IPS-18a (cell line): ENCODE results near the gene TTLL8.
"Not testable (repeated sequence)": the region's sequence is repeated elsewhere in the genome, so short reads cannot be mapped to it uniquely, and the experiment has no call there.

ENCODE experiments used
- H3K27ac ChIP-seq: one replicate; pipeline ENCODE4 v1.5.1; 2013; ENCODE audit warnings: low read length
- H3K27me3 ChIP-seq: one replicate; pipeline ENCODE4 v1.6.1; 2013; ENCODE audit warnings: mild to moderate bottlenecking, low read length; ENCODE audit not compliant: control insufficient read depth, insufficient read depth
- H3K36me3 ChIP-seq: one replicate; pipeline ENCODE4 v1.6.1; 2013; ENCODE audit warnings: low read depth, low read length; ENCODE audit not compliant: control insufficient read depth
- H3K4me1 ChIP-seq: one replicate; pipeline ENCODE4 v1.6.1; 2013; ENCODE audit warnings: low read depth, low read length; ENCODE audit not compliant: control insufficient read depth
- H3K4me3 ChIP-seq: one replicate; pipeline ENCODE4 v1.5.1; 2013; ENCODE audit warnings: low read length
- H3K9ac ChIP-seq: one replicate; pipeline ENCODE4 v1.6.1; 2013; ENCODE audit warnings: mild to moderate bottlenecking, low read length, moderate library complexity
- H3K9me3 ChIP-seq: one replicate; pipeline ENCODE4 v1.6.1; 2013; ENCODE audit warnings: low read depth, low read length; ENCODE audit not compliant: control insufficient read depth

Gene TTLL8

GRCh38 chr22:50089682-50090411 is 31.7 kb upstream of the TTLL8 start, which contains the start of gene MOV10L1:
TSS of gene MOV10L1 (plus strand) at chr22:50090006. CDS start at chr22:50090089, 83 bp downstream.
- Histone ChIP-seq H3K27ac (no peak within 1 kb of the TSS), H3K4me1 (no peaks in the 10 kb centered on the region)

GRCh38 chr22:50089231-50089630 is 31.1 kb upstream of the TTLL8 start:
- H3K27ac ChIP-seq, result no peak overlapping the region
- no peak overlapping the region for H3K4me3 ChIP-seq
- H3K36me3 ChIP-seq, result no peaks in the 10 kb centered on the region
- H3K9me3 ChIP-seq, result no peaks in the 10 kb centered on the region
- no peaks in the 10 kb centered on the region for H3K4me1 ChIP-seq
- no peak overlapping the region for H3K9ac ChIP-seq
- H3K27me3 ChIP-seq, result no peaks in the 10 kb centered on the region

More at GRCh38 chr22:50089682-50090411, 31.7 kb upstream of the TTLL8 start, which contains the start of gene MOV10L1:
- Histone ChIP-seq H3K9ac (no peak within 1 kb of the TSS), H3K36me3 (no peaks in the 10 kb centered on the region), H3K27me3 (no peaks in the 10 kb centered on the region), H3K4me3 (no peak within 1 kb of the TSS), H3K9me3 (no peaks in the 10 kb centered on the region)

- no peaks in the 10 kb centered on the region for H3K27me3 ChIP-seq
- no peaks in the 10 kb centered on the region for H3K36me3 ChIP-seq
- no peak overlapping the region for H3K27ac ChIP-seq
- no peaks in the 10 kb centered on the region for H3K4me1 ChIP-seq
- H3K9me3 ChIP-seq, result no peaks in the 10 kb centered on the region
- H3K9ac ChIP-seq, result no peak overlapping the region
- H3K4me3 ChIP-seq, result no peak overlapping the region
Observed at GRCh38 chr22:50088096-50088495, 30.0 kb upstream of the TTLL8 start.

GRCh38 chr22:50087646-50088045 is 29.5 kb upstream of the TTLL8 start:
- Histone ChIP-seq H3K27ac (no peak overlapping the region), H3K27me3 (no peaks in the 10 kb centered on the region), H3K9ac (no peak overlapping the region), H3K4me1 (no peaks in the 10 kb centered on the region), H3K4me3 (no peak overlapping the region), H3K36me3 (no peaks in the 10 kb centered on the region), H3K9me3 (no peaks in the 10 kb centered on the region)

GRCh38 chr22:50086975-50087374 is 28.9 kb upstream of the TTLL8 start:
- not testable (repeated sequence) for H3K27ac ChIP-seq, H3K27me3 ChIP-seq, H3K36me3 ChIP-seq, H3K9me3 ChIP-seq, H3K9ac ChIP-seq, H3K4me1 ChIP-seq, H3K4me3 ChIP-seq

GRCh38 chr22:50086526-50086925 is 28.4 kb upstream of the TTLL8 start:
- no peaks in the 10 kb centered on the region for H3K27me3 ChIP-seq
- H3K4me3 ChIP-seq, result no peak overlapping the region
- no peaks in the 10 kb centered on the region for H3K36me3 ChIP-seq
- H3K9me3 ChIP-seq, result no peaks in the 10 kb centered on the region
- no peak overlapping the region for H3K9ac ChIP-seq
- H3K4me1 ChIP-seq, result no peaks in the 10 kb centered on the region
- H3K27ac ChIP-seq, result no peak overlapping the region

- H3K4me3 ChIP-seq, result peak within 1 kb of the TSS; percentile 21
- no peaks in the 10 kb centered on the region for H3K9me3 ChIP-seq
- no peaks in the 10 kb centered on the region for H3K27me3 ChIP-seq
- no peaks in the 10 kb centered on the region for H3K36me3 ChIP-seq
- no peak within 1 kb of the TSS for H3K27ac ChIP-seq
- no peak within 1 kb of the TSS for H3K9ac ChIP-seq
- H3K4me1 ChIP-seq, result no peaks in the 10 kb centered on the region
Observed at GRCh38 chr22:50085211-50085972, 27.3 kb upstream of the TTLL8 start, which contains the start of gene MLC1. TSS of gene MLC1 (minus strand) at chr22:50085426. CDS start at chr22:50084902, 524 bp downstream.

GRCh38 chr22:50084614-50085021 is 26.5 kb upstream of the TTLL8 start:
- H3K9me3 ChIP-seq, result no peaks in the 10 kb centered on the region
- no peak overlapping the region for H3K4me3 ChIP-seq
- H3K27me3 ChIP-seq, result no peaks in the 10 kb centered on the region
- no peaks in the 10 kb centered on the region for H3K4me1 ChIP-seq
- no peaks in the 10 kb centered on the region for H3K36me3 ChIP-seq
- H3K9ac ChIP-seq, result no peak overlapping the region
- H3K27ac ChIP-seq, result no peak overlapping the region

- no peak overlapping the region for H3K9ac ChIP-seq
- H3K27ac ChIP-seq, result no peak overlapping the region
- H3K27me3 ChIP-seq, result no peaks in the 10 kb centered on the region
- H3K4me1 ChIP-seq, result no peaks in the 10 kb centered on the region
- no peaks in the 10 kb centered on the region for H3K9me3 ChIP-seq
- H3K4me3 ChIP-seq, result no peak overlapping the region
- no peaks in the 10 kb centered on the region for H3K36me3 ChIP-seq
Observed at GRCh38 chr22:50084080-50084477, 26.0 kb upstream of the TTLL8 start.

GRCh38 chr22:50083462-50084079 is 25.5 kb upstream of the TTLL8 start:
- no peaks in the 10 kb centered on the region for H3K27me3 ChIP-seq

GRCh38 chr22:50082961-50083461 is 24.9 kb upstream of the TTLL8 start:
- Histone ChIP-seq H3K27ac (no peak overlapping the region), H3K27me3 (no peaks in the 10 kb centered on the region), H3K9me3 (no peaks in the 10 kb centered on the region), H3K36me3 (no peaks in the 10 kb centered on the region), H3K4me3 (no peak overlapping the region), H3K4me1 (no peaks in the 10 kb centered on the region), H3K9ac (no peak overlapping the region)

More at GRCh38 chr22:50083462-50084079, 25.5 kb upstream of the TTLL8 start:
- no peaks in the 10 kb centered on the region for H3K4me1 ChIP-seq
- H3K27ac ChIP-seq, result no peak overlapping the region
- no peak overlapping the region for H3K4me3 ChIP-seq
- no peaks in the 10 kb centered on the region for H3K9me3 ChIP-seq
- H3K36me3 ChIP-seq, result no peaks in the 10 kb centered on the region
- H3K9ac ChIP-seq, result no peak overlapping the region
